NCI-H187 treated with DMSO at 0.1 percent for 48 hours (cell line): Measurements from ENCODE around the gene EXOC3L1.

Experiments used
- DNase-seq: peaks from one replicate; lab custom pipeline; 2025; lab: John Stamatoyannopoulos, UW

The EXOC3L1 gene, protein sequence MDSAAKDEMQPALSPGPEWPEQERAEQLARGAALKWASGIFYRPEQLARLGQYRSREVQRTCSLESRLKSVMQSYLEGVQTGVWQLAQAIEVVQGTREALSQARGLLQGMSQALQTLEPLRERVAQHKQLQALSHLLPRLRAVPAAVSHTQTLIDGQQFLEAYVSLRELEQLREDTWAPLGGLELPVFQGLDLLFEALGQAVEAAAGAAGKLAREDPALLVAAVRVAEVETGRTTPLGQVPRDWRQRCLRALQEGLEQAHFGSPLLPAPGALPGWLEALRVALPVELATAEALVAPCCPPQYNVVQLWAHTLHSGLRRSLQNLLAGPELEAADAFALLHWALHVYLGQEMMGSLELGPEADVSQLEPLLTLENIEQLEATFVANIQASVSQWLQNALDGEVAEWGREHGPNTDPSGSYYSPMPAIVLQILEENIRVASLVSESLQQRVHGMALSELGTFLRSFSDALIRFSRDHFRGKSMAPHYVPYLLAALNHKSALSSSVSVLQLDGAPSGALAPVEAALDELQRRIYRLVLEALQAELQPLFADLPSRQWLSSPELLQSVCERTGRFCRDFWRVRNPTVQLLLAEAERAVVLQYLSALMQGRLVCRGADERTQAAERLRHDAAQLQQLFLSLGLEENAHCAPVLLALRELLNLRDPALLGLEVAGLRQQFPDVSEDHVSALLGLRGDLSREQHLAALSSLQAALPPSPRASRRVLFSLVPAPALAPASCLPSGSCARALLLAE

DNA sequence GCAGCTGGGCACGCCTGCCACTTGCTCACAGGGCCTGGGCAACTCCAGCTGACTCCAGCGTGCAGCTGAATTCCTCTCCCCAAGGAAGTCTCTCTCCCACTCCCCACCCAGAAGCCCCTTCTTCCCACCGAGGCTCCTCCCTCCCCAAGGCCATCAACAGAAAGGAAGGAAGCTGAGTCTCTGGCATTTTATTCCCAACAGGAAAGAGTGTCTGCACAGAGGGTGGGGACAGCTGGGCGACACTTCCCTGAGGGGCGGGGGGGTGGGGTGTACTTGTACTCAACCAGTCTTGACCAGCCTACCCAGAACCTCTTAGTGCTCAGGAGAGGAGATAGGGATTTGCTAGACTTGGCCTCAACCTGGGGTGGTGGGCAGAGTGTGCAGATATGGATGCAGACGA is at the start of gene EXOC3L1:
EXOC3L1 (minus strand) TSS at position 96 of the 400 bp plus-strand sequence. CDS start 460 bp downstream, outside the sequence.
- no peak for DNase-seq

DNA sequence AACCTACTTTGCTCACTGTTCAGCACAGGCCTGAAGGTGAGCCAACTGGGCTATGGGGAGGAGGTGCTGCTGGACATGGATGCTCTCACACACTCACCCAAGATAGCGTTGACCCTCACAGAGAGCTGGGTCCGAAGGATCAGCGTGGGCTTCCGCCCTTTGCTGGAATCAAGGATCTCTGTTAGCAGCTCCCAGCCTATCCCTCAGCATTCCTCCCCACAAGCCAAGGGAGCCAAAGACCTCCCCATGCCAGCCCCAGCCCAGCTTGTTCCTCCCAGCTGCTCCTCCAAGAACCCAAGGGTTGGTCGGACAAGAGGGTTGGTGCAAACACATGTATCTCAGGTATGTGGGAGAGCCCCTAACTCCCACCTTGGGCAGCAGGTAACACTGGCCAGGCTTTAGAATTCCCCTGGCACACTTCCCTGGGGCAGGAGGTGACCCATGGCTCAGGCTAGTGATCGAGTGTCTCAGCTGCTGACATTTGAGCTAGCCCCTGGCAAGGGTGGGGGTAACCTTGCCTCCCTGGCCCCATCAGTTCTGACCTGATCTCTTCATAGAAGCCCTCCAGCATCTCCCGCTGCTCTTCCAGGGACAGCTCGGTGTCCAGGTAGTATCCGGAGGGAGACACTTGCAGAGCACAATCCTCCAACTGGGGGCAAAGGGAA is 49.0 kb upstream of the EXOC3L1 start:
- DNase-seq: no peak

DNA sequence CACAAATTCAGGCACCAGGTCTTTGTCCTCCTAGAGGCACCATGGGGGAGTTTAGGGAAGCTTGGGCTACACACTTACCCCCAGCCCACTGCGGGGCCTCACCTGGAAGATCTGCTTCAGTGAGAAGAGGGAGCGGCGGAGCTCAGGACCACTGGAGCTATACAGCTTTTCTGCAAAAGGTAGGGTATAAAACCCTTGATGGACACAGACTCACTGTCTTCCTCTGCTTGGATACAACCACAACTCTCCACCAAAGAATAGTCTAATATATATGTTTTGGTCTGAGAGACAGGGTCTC is 48.3 kb upstream of the EXOC3L1 start:
- DNase-seq: no peak

DNA sequence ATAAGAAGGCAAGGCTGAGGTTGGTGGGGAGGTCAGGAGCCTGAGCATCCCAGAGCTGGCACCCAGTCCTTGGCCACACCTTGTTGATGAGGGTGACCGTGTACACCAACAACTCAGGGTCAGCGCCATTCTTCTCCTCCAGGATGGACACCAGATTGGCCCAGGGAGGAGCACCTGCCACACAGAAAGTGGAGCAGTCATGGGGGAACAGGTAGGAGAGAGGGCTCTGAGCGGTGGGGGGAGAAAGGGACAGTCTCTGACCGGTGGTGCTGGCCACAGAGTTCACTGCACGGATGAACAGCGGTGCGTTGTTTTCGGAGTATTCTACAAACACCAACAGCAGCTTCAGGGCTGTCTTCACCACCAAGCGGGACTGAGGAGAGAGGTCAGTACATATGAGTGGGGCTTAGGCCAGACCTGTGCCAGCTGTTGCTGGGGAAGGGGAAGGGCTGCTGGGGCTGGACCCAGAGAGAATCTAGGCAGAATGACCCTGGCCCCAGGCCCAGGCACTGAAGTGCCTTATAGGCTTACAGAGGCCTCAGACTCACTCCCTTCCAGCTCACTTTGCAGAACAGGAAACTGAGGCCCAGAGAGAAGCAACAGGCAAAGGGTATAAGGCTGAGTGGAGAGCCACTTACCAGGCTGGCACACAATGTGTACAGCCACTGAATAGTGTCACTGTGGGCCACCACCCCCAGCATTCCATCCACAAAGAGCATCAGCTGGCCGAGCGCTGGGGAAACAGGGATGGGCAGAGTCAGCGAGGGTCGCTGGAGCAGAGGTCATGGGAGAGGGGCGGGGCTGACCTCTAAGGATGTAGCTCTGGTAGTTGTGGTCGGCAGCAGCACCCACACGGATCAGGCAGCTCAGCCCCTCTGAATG is 47.7 kb upstream of the EXOC3L1 start:
- no peak for DNase-seq

DNA sequence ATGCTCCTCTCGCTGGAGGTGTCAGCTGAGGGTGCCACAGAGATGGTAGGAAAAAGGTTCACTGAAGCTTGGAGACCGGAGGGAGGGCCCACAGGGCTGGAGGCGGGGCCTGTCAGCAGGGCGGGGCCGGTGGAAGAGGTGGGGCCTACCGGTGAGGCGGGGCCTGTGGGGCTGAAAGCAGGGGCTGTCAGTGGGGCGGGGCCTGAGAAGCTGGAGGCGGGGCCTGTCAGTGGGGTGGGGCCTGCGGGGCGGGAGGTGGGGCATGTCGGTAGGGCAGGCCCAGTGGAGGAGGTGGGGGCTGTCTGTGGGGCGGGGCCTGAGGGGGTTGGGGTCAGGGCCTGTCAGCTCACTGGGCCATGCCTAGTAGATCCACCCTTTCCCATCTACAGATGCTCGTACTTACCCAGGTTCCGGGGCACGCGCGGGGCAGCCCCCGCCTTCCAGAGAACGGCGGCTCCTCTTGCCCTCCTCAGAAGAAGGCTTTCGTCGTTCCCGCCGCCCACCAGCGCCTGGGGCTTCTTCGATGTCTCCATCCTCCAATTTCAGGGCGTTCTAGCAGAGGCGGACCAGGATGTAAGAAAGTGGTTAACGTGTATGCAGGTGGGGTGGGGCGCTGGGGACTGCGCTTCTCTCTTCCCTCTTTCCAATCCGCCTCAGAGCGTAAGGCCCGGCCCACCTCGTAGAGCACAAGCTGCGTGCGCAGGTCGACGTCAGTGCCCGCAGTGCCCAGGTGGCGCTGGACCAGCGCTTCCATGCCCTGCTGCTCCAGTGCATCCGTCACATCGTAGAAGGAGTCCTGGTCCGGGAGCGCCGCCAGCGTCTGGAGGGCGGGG is 46.8 kb upstream of the EXOC3L1 start:
- DNase-seq: no peak

DNA sequence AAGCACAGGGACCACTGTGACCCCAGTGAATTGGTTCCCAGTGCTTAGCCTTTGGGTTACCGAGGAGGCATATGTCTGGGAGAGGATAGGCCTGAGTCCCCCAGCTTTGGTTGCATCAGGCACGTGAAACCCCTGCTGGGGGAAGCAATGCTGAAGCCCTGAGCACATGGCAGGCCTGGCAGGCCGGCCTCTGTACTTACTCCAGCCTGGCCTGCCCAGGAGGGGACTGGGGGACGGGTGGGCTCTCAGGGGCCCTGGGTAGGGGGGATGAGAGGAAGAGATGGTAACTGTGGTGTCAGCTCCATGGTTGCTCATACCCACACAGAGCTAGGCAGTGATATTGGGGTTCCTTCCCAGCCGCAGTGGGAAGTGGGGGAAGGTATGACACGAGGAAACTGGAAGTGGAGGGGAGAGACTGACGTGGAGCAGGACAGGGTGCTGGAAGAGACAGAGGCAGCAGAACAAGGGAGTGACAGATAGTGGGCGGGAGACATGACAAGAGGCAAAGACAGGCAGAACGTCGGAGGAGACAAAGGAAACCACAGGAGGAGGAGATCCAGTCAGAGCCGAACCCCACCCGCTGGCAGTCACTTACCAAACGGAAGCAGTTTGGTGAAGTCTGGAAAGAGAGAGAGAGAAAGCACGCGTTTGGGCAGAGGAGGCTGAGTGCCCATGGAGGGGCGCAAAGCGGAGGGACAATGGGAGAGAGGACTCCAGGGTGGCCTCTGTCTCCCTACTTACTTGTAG is 46.1 kb upstream of the EXOC3L1 start:
- DNase-seq: no peak

DNA sequence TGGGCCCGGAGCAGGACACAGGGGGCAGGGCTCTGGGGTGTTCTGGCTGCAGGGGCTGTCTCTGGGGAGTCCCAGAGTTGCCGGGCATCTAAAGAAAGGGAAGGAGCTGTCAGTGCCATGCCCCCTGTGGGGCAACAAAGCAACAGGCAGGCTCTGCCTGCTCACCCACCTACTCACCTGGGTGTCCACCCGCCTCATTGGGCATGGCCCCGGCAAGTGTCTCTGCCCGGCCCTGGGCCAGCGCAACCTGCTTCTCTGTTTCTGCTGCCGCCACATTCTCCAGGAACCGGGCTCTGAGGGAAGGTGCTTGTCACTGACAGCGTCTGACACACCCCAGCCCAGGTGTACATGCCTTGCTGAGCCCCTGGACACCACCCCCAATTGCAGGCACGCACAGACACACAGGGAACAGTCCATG is 44.3 kb upstream of the EXOC3L1 start:
- no peak for DNase-seq

DNA sequence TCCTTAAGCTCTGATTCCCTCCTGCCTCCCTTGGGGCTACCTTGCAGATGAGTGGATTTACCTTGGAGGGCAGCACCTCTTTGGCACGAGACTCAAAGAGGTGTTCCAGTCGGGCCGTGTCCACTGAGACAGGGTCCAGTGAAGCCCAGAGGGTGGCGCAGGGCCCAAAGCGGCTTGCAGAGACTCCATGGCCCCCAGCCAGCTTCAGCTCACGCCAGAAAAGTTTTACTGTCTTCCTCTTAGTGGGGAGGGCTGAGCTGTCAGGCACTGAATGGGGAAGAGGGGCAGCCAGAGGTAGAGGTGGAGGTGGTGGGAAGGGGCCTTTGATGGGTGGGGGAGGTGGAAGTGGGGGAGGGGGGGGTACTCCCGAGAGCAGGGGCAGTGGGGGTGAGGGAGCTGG is 43.7 kb upstream of the EXOC3L1 start:
- no peak for DNase-seq

DNA sequence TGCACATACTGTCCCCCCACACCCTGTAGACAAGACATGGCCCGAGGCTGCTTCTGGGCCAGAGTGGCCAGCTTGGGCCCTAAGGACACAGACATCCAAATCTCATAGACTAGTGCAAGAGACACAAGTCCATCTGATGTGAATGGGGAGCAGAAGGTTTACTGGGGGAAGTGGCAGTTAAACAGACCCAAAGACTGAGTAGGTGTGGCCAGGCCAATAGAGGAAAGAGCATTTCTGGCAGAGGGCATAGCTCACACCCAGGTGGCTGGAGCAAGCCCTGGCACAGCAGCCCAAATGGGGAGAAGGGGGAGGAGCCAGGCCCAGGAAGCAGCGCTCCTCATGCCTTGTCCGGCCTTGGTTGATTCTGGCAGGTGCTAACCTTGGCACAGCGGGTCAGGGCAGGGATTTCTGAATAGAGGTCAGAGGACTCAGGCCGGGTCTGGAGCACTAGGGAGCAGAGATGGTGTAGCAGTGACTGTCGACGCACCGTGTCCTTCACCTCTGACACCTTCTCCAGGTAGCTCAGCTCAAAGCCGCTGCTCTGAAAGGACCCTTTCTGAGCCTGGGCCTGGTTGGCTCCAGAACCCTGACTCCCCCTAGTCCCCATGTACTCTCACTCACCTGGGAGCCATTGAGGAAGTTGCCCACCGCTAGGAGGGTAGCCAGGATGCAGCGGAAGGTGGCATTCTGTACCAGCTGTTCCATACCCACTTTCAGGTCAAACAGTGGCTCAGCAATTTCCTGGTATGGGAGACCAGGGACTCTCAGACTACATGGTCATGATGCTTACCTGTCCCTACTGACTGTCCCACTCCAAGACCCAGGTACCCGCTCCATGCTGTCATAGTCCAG is 41.1 kb upstream of the EXOC3L1 start:
- DNase-seq: no peak

DNA sequence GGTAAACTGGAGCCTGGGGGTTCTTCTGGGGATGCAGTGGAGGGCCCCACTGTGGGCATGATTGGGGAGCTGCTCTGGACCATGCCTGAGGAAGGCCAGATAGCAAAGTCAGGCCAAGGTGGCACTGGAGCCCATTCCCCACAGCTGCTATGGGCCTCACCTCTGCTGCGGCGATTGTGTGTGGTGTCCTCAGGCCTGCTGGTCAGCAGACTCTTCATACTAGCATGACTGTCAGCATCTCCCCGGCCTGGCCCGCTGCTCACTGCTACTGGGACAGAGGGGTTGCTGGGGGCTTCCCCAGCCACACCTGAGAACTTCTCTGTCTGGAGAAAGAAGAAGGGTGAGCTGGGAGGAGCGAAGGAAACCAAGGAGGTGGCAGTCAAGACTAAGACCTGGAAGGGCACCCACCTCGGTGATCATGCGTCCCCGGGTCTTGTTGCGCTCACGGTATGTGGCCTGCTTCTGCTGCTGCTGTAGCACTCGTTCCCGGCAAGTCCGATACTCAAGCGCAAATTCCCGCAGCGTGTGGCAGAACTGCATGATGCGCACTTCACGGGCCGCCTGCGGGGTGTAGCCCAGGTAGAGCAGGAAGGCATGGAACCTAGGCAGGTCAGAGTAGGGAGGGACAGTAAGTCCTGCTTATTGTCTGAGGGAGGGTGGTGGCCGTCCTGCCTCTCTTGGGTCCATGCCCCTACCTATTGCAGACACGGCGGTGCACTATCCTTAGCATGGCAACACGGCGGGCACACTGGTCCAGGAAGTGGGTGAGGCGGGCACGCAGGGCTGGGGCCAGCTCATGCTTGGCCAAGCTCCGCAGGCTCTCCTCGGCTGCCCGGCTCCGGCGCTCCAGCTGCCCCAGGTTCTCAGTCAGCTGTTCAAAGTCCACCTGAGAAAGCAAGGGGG is 40.2 kb upstream of the EXOC3L1 start:
- no peak for DNase-seq

DNA sequence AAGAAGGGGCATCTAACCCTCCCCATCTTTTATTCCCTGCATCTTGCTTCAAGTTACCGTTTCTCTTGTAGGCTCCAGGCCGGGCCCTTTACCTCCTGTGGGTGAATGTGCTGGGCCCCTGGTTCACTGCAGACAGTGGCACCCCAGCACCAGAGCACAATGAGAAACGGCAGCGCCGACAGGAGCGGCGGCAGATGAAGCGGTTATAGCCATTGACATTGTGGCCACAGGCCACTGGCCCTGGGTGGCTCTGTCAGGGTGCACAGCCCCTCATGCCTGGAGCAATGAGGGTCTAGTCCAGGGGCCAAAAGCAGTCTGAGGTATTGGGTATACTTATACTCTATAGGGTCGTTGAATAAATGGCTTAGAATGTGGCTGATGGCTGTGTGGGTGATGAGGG is 39.0 kb upstream of the EXOC3L1 start:
- DNase-seq: no peak

DNA sequence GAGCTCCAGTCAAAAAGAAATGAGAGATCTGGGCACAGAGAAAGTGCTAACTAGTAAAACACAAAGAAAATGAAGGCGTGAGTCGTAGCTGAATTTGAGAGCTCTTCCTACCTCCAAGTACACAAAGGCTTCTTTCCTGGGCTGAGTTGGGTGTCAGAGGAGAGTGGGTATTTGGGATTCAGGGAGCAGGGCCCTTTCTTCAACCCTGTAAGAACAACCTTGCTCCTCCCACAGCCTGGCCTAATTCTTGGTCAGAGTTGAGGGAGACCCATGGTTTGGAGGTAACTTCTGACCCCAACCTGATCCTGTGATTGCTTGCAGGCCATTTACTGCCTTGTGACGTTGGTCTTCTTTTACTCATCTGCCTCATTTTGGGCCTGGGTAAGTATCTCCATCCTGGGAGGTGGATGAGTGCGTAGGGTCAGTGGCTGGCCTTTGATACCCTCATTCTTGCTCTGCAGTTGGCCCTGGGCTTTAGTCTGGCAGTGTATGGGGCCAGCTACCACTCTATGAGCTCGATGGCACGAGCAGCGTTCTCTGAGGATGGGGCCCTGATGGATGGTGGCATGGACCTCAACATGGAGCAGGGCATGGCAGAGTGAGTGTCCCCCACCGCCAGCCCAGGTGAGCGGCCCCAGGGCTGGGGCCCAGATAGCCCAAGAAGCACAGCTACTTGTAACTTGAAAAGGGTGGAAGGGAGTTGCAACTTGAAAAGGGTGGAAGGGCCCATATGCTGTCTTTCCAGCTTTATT is 38.3 kb upstream of the EXOC3L1 start:
- no peak for DNase-seq

DNA sequence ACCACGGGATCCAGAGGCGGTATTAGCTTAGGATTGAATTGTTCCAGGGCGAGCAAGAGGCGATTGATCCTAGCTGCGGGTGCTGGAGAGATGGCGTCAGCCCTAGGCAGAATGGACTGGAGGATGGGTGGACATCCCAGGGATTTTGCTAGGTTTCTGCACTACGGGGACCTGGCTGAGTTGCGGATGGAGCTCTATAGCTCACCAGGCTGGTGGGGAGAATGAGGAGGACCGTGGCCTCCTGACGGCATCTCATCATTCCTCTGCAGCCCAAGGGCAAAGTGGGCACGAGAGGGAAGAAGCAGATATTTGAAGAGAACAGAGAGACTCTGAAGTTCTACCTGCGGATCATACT is 37.6 kb upstream of the EXOC3L1 start:
- no peak for DNase-seq

DNA sequence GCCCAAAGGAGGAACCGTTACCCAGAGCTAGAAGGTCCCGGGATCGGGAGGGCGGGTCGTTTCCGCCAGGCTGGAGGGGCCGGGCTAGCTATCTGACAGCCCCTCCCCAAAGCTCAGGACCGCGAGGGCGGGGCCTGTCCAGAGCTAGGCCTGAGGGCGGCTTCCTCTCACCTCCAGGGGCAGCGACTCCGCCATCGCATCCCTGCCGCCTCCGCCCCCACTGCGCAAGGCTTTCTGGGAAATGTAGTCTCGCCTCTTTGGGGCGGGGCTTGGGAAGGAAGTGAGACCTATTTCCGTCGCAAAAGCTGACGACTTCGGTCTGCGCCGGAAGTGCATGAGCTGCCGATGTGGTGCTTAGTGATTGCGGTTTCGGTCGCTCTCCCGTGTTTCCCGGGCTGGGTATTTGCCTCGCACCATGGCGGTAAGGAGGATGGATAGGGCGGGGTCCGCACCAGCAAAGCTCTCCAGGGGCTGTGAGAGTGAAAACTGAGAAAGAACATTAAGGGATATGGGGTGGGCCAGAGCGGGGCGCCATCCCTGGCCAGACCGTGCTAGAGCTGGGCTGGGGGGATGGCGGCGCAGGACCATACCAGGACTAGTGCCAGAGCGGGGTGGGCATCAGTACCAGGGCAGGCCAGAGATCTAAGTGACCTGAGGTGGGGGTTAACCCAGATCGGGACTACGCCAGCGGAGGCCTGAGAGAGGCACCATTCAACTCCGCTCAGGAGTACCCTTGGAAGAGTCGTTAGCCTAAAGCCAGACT is 37.0 kb upstream of the EXOC3L1 start, which contains the start of gene TMEM208:
TMEM208 (plus strand) TSS at position 327 of the 763 bp plus-strand sequence; CDS start at position 416, 89 bp downstream.
- peak; percentile 41 for DNase-seq

DNA sequence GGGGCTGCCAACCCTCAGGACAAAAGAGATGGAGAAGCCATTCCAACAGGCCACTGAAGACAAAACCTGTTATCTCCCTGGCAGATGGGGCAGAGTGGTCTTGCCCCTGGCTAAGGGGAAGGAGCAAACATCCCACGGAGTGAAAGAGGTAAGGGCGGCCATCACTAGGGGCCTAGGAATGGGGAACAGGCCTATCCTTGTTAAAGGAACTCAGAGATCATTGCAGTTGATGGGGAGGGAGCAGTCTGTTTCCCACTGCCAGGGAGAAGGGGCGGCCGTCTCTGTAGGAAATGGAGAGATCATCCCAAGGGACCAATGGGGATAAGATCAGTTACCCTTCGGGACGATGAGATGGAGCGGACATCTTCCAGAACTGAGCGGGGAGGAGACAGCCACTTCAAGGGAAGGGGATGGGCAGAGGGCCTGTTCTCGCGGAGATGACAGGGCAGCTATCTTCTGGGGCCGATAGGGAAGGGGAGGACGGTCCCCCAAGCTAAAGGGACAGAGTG is 36.4 kb upstream of the EXOC3L1 start:
- no peak for DNase-seq

DNA sequence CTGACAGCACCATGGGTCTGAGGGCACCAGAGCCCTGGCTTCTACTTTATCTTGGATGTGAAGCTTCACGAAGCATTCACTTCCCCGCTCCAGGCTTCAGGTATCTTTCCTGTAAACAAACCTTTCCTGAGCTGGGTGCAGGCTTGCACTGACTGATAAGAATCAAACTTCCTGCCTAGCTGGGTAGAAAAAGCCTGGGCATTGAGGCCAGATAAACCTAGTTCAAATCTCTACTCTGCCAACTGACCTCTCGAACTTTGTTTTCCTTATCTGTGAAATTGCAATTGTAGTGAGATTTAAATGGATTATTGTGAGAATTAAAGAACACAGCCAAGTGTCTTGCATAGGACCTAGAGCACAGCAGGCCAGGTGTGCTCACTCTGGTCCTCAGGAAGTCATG is 34.1 kb upstream of the EXOC3L1 start:
- no peak for DNase-seq
